GM06990 (cell line): ENCODE data around the gene CTDSP2.

Experiments used
- DNase-seq: peaks from one replicate; pipeline ENCODE4 v3.0.0-alpha.2; 2011; ENCODE audit not compliant: insufficient read length; ENCODE audit errors: extremely low read depth
- H3K27me3 ChIP-seq: replicated peaks from 2 replicates; pipeline ENCODE4 v1.6.0; 2011; ENCODE audit warnings: low read length; ENCODE audit not compliant: control insufficient read depth, insufficient read depth
- H3K36me3 ChIP-seq: 2 replicates; pipeline ENCODE4 v1.5.1; 2011; ENCODE audit warnings: low read length; ENCODE audit not compliant: control insufficient read depth, insufficient read depth
- H3K4me3 ChIP-seq: replicated peaks from 2 replicates; pipeline ENCODE4 v1.5.1; 2011; ENCODE audit warnings: low read depth, mild to moderate bottlenecking, control low read depth, low read length
- CTCF ChIP-seq: IDR thresholded peaks from 2 replicates; pipeline ENCODE4 v1.5.1; 2011; ENCODE audit warnings: low read length, control low read depth, mild to moderate bottlenecking, inconsistent platforms; ENCODE audit not compliant: insufficient read depth, poor library complexity, severe bottlenecking

CTDSP2 gene

GRCh38 chr12:57846577-57847319 lies at the start of gene CTDSP2:
CTDSP2 (minus strand) TSS chr12:57846729; CDS start chr12:57846435, 294 bp downstream.
- H3K4me3 ChIP-seq = peak within 1 kb of the TSS; percentile 91
- peak; percentile 91 for DNase-seq
- H3K36me3 ChIP-seq = no peaks in the 10 kb centered on the region
- no peaks in the 10 kb centered on the region; the same call in 1 of the 2 replicates for H3K27me3 ChIP-seq
- TF ChIP-seq CTCF = no peak

GRCh38 chr12:57896115-57896433 lies 49.5 kb upstream of the CTDSP2 start:
- Histone ChIP-seq H3K27me3 (no peaks in the 10 kb centered on the region), H3K36me3 (no peaks in the 10 kb centered on the region), H3K4me3 (peak overlapping the region; percentile 46)
- no peak for TF ChIP-seq CTCF
- DNase-seq = no peak

GRCh38 chr12:57895389-57896114 lies 49.0 kb upstream of the CTDSP2 start:
- no peak overlapping the region for H3K4me3 ChIP-seq
- no peak for TF ChIP-seq CTCF
- no peaks in the 10 kb centered on the region for H3K36me3 ChIP-seq
- H3K27me3 ChIP-seq = no peaks in the 10 kb centered on the region
- no peak for DNase-seq

GRCh38 chr12:57894399-57895292 lies 48.1 kb upstream of the CTDSP2 start:
- DNase-seq = no peak
- Histone ChIP-seq H3K4me3 (no peak overlapping the region), H3K27me3 (no peaks in the 10 kb centered on the region), H3K36me3 (no peaks in the 10 kb centered on the region)
- no peak for TF ChIP-seq CTCF

- TF ChIP-seq CTCF = no peak
- Histone ChIP-seq H3K36me3 (no peaks in the 10 kb centered on the region), H3K27me3 (no peaks in the 10 kb centered on the region), H3K4me3 (no peak overlapping the region)
- DNase-seq = no peak
Observed at GRCh38 chr12:57893431-57894353, 47.2 kb upstream of the CTDSP2 start.
